Inflammatory macrophage (primary cell): ENCODE results near the gene ACOX1.

Source experiments
- DNase-seq, 2 donors: peaks; one replicate each; pipeline ENCODE4 v3.0.0-alpha.2; 2020 to 2022

Gene ACOX1

DNA sequence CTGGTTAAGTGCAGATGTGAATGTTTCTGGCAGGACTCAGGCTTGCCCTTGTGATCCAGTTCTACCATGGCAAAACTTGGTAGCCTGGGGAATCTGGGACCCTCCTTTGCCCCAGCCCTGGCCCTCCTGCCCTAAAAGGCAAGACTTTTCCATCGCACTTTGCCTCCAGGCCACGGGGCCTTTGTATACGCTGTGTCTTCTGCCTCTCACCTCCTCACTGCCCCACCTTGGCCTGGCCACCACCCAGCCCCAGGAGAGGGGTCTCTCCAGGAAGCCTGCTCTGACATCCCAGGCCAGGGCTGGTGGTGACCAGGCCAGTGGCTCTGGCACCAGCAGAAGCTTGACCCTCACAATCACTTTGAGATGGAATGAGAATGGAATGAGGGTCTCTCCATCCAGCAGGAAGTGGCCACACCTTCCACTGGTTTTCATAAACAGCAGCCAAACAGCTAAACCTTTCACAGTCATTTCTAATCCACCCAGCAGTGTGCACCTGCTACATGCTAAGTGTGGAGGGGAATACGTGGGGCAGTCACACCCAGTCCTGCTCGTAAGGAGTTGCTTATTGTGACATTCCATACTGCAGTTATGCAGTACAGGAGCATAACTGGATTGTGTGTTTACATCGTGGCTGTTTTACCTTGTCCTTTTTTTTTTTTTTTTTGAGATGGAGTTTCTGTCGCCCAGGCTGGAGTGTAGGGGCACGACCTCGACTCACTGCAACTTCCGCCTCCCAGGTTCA, 72.7 kb downstream of the ACOX1 start:
- no peak for DNase-seq

DNA sequence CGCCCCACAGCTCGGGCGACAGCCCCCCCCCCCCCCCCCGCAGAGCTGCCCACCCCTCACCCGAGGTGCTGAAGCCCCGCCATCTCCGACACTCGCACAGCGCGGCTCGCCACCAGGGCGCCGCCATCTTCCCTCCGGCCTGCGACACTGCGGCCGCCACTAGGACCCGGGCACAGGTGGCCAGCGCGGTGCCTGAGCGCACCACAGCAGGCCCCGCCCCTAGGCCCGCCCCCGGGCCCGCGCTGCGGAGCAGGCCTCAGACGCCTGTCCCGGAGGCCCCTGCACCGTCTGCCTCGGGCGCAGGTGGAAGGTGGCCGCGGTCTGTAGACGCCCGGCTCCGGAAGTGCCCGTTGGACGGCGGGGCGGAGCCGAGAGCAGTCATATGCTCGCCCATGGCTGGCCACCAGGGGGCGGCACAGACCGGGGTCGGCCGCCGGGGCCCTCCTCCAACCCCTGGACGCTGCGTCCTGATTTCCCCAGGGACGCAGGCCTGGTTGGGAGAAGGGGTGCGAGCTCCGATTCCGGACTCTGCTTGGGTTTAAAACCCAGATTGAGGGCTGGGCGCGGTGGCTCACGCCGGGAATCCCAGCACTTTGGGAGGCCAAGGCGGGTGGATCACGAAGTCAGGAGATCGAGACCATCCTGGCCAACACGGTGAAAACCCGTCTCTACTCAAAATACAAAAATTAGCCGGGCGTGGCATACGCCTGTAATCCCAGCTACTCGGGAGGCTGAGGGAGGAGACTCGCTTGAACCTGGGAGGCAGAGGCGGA, 74.0 kb downstream of the ACOX1 start, which contains the start of gene MRPL38:
Gene MRPL38, minus strand, starts transcription at position 136 of the 773 bp plus-strand sequence. Its CDS starts 9 bp downstream, at position 127.
- peak; percentile 93 to 95 for DNase-seq

DNA sequence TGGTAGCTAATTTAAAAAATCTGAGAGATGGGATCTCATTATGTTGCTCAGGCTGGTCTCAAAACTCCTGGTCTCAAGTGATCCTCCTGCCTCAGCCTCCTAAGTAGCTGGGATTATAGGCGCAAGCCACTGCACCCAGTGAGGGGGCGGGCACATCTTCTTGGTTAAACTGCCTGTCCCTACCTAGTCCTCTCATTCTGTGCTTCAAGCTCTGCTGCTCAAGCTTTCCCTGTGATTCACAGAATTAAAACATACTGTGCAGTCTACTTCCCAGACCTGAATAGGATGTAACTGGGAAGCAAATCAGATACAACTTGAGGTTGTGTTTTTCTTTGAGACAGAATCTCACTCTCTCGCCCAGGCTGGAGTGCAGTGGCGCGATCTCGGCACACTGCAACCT, 76.6 kb downstream of the ACOX1 start:
- DNase-seq: no peak

DNA sequence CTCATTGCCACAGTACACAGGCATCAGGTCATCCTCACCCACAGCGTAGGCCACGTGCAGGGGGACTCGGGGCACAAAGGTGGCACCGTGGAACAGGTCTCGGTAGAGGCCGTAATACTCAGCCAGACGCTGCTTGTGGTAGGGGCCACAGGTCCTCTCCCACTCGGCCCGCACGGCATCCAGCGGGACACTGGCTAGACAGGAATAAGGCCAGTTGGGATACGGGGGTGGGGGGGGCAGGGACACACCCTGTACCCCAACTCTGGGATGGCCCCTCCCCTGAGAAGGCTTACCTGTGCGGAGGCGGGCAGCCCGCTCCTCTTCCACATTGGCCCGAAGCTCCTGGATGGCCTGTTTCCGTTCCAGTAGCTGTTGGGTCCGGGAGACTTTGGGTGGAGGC, 77.2 kb downstream of the ACOX1 start:
- no peak for DNase-seq

DNA sequence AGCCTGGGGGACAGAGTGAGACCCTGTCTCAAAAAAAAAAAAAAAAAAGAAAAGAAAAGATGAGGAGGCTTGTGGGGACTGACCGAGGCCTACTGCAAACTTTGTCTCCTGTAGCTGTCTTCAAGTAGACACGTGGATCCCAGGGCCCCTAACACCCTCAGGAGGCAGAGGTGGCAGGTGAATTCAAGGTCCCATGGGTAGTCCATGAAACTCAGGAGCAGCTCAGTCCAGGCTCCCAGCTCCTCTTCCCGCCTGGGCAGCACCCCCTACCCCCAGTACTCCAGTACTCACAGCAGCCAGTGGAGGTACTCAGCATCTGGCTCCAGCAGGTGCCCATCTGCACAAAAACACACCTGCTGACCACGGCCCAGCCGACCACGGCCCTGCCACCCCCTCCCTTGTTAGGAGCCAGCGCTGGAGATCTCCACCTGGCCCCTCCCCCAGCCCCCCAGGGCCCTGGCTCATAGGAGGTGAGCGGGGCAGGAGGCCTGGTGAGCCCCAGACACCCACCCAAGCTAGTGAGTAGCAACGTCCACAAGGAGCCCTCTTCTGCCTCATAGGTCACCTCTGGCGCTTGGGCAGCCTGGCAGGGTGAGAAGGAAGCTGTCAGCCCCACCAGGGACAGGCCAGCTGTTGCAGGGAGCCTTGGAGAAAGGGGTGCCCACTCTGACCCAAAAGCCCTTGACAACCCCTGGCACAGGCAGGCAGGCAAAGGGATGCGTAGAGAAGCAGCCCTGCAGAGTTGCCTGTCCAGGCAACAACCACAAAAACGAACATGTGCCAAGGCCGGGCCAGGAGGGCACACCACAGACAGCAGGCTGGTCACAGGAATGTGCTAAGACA, 78.1 kb downstream of the ACOX1 start:
- DNase-seq: no peak

DNA sequence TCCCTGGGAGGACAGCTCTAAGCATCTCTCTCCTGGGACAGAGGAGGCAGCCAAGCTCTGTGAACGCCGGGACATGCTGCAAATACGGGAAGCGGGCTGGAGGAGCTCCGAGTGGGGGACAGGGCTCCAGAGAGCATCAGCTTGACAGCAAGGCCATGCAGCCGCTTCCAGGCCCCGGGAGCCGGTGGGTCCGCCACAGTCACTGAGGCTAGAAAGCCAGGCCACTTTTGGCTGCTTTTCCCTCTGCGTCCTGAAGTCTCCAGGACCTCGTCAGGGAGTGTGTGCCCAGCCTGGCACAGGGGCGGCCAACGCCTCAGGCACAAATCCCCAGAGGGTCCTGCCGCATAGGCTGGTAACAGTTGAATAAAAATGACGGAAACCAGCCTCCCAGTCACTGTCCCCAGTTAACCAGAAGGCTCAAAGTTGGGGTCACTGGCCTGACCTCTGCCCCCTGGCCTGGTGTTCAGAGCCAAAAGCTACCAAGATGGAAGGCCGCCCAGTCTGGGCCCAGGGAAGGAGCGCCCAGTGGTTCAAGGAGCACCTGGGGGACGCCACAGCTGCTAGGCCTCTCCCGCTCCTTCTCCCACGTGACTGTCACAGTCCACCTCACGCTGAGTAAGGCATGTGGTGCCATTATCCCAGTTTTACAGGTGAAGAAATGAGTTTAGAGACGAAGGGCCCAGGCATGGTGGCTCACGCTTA, 79.0 kb downstream of the ACOX1 start:
- no peak for DNase-seq

DNA sequence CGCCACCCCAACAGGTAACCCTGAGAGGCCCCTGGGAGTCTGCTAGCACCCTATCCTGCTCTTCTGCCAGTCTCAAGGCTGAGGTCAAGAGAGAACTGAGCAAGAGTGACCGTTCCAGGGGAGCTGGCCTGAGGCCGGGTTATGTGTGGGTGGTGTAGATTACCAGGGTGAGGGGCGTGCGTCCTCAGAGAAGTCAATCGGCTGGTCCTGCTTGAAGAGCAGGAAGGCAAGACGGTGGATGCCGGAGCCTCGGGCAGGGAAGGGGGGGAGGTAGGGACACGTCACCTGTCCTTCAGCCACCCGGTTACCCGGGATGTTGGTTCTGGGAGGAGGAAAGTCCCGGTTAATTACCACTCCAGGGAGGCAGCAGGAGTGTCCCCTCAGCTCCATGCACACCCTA, 79.6 kb downstream of the ACOX1 start:
- DNase-seq: no peak

DNA sequence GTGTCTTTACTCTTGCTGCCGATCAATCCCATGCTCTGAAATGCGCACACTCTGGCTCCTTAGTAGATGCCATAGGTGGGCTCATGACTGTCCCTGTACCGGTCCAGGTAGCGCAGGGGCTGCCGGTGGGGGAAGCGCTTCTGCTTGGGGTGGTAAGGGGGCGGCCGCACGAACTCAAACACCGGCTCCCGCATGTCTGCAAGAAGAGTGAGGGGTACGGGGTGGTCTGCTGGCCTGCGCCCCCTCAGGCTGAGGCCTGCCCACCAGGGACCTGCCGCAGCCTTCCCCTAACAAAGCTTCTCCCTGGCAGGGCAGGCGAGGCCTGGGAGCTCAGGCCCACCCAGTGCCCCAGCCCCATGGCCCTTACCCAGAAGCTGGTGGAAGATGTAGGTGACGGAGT, 80.2 kb downstream of the ACOX1 start:
- DNase-seq: no peak

DNA sequence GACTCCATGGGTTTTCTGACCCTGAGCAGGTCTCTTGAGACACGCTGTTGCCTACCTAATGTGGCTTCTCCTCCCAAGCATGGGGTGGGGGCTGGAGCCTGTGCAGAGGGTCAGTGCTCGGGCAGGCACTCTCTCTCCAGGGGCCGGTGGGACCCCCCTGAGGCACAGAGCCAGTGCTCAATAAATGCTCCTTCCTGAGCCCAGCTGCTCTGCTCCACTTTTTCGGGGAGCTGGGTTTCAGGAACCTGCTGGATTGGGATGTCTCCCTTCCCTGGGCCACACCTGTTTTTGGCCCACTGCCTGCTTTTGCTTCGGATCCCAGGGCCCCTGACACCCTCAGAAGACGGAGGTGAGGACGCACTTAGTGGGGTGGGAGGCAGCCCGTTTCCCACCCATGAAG, 80.9 kb downstream of the ACOX1 start:
- DNase-seq: no peak

DNA sequence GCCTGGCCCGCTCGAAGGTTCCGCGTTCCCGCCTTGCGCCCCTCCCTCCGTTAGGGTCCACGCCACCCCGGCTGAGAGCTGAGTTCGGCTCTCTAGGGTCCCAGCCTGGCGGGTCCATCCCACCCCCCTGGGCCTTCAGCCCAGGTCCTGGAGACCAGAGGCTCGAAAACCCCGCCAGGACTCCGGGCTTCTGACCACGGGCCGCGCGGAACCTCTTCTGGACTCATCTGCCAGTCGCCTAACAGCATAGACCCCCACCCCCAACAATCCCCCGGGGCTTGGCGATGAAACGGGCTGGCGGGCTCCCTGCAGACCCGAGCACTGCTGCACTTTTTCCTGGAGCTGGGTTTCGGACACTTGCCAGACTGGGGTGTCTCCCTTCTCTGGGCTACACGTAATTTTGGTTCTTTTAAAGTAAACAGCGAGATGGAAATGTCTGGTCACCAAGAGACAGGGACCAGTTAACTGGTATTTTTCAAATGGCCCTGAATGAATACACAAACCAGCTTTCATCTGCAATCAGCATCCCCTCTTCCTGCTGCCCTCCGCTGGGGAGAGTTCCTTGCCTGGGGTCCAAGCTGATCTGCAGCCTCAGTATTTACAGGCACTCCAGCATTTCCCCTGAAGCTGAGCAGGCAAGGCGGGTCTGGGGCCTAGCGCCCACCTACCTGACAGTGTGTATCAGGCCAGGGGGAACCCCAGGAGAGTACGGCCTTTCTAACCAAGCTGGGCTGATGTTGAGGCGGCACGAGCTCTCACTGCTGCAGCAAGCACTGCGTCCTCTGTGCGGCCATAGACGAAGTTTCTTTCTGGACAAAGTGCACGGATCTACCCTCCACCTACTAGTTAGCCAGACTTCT, 81.6 kb downstream of the ACOX1 start:
- no peak for DNase-seq

DNA sequence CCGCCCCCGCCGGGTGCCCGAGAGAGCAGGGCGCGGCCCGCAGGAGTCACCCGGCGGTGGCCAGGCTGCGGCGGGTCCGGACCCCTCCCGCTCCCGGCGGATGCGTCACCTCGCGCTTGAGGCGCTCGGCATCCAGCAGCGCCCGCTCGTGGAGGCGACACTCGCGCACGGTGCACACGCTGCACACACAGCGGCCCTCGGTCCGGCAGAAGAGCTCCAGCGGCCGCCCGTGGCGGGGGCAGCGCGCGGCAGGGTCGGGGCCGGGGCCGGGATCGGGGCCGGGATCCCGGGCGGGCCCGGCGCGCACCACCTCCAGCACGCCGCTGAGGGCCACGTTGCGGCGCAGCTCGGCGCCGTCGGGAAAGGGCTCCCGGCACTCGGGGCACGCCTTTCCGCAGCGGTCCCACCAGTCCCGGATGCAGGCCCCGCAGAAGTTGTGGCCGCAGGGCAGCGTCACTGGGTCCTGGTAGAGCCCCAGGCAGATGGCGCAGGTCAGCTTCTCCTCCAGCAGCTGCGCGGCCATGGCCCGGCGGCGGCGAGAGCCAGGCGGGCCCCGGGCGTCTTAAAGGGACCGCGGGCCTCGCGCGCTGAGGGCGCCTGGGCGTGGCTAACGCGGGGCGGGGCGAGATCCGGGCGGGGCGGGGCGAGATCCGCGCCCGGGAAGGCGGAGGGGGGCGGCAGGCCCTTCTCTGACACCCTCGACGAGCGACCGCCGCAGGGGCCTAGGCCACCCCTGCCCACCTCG, 82.4 kb downstream of the ACOX1 start, which contains the start of gene TRIM65:
Gene TRIM65, minus strand, starts transcription at position 537 of the 745 bp plus-strand sequence. Its CDS starts 14 bp downstream, at position 523.
- peak; percentile 76 to 81 for DNase-seq

DNA sequence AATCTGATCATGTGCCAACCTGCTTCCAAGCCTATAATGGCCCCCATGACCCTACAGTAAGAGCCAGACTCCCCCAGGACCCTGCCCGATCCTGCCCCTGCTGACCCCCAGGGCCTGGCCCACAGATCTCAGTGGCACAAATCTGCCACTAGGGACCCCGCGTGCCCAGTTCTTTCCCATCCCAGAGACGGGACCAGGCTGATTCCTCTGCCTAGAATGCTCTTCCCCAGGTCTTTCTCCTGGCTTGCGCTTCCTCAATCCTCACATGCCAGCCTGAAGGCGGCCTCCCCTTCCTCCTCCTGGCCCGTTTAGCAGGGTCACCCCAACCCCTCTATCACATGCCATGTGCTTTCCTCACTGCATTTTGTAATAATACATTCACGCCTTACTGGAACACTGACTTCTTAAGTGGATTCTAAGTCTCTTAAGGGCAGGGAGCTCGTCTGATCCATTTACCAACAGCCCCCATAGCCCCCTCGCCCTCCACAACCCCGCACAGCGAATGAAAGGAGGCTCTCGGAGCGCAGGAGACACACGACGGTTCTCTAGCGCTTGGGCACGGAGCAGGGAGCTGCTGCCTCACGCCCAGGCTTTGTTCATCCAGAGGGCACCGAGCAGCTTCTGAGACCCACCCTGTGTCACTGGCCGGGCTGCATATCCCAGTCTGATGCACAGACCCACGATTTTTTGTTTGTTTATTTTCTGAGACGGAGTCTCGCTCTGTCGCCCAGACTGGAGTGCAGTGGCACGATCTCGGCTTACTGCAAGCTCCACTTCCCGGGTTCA, 83.4 kb downstream of the ACOX1 start:
- peak; percentile 71 to 80 for DNase-seq

DNA sequence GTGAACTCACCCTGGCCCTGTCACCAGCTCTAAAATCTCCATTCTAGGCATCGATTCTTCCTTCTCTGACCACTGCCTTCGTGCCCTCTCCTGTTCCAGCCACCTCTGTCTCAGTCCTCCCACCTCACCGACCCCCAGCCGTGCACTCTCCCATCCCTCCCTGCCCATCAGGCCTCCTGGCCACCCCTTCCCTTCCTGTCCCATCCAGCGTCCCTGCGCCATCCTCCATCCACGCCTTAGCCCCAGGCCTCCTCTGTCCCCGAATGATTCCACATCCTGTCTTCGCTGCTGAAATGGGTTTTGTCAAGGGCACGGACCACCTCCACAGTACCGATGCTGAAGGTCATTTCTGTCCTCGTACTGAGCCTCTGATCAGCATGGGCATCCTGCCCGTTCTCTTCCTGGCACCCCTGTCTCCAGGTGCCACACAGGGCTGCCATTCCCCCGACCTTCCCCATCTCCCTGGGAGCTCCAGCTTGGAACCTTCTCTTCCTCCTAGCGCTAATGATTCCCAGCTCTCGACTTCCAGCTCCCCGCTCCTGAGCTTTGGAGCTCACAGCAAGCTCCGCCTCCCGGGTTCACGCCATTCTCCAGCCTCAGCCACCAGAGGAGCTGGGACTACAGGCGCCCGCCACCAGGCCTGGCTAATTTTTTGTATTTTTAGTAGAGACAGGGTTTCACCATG, 84.8 kb downstream of the ACOX1 start:
- no peak for DNase-seq

DNA sequence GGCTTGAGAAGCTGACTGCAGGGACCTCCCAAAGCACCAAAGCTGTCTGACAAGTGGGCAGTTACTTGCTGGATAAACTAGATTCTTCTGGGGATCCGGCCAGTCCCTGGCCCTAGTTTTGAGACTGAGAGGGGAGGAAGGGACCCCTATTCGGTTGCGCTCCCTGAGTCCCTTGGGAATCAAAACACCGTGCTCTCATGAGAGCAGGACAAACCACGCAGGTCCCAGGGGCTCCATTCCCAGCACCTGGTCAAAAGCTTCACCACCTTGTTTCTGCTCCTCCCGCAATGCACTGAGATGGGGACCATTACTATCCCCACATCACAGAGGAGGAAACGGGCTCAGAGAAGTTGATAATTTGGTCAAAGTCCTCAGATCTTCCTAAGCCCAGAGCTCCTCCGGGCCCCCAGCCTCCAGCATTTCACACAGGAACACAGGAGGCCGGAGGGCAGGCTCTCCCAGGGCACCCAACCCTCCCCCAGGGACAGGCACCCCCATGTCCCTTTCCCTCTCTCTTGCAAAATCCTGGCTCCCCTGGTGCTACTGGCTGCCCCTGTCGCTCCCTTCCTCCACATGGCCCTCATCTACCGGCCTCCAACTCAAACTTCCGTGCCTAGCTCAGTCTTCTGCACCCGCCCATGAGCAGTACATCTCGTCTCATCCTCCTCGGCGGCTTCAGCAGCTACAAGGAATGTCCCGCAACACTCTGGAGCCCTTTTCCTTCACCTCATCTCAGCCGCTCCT, 85.5 kb downstream of the ACOX1 start:
- no peak for DNase-seq

DNA sequence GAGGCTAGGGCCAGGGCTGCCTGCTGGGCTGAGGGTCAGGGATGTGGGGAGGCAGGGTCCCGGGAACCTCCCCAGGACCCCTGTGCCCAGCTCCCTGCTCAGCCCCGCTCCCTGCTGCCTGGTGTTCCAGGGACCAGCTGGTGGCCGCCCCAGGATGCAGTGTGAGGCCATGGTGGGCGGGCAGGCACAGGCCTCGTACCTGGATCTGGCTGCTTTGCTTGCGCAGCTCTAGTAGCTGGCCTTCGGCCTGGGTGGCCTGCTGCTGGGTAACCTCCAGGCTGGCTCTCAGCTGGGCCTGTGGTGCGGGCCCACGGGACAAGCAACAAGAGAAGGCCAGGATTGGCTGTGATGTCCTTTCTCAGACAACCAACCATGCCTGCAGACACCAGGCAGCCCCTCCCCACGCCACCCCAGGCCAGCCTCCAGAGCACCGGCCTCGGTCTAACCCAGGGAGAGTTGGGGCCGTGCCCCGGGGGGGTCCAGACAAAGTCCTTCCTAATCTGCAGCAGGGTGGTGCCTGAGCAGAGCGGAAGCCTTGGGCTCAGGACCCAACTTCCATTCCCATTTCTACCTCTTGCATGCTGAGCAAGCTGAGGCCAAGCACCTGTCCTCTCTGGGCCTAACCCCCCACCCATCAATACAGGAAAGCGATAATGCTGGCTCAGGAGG, 86.3 kb downstream of the ACOX1 start:
- no peak for DNase-seq

DNA sequence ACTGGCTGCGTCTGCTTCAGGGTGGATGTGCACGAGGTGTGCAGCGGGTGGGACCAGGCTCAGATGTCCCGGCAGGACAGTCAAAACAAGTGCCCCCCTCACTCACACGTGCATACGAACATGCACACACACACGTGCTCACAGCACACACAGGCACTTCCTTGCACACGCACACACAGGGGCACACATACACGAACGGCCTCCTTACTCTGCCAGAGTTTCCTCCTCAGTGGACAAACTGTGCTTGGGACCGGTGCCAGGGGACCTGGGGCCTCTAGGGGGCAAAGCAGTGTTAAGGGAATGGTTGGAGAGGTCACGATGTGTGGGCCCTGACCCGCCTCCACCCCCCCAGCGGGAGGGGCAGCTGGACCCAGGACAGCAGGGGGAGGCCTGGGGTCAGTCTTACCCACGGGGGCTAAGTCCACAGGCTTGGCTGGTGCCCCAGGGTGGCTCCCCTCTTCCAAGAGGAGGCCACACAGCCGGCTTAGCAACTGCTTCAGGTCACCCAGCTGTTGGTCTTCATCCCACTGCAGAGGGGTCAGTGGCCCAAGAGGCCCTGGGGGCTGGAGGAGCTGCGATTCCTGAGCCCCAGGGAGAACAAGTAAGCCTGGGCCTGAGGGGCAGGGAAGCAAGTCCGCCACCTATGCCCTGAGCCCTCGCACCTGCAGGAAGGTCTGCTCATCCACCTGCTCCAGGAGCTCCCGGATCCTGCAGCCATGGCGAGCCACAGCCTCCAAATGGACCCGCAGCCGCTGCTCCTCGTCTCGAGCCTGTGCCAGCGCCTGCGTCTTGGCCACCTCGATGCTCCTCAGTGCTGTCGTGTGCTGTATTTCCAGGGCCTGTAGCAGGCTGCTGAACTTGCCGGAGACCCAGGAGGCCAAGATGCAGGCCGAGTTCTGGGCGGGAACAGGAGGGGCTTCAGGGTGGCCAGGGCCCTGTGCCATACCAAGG, 87.1 kb downstream of the ACOX1 start:
- DNase-seq: no peak
